Ovary (tissue), 9 donors: ENCODE results near the gene RHBG. TPM values are rescaled to one million over a fixed set of nuclear protein-coding genes. Genes with fewer than 3 reads are reported as not detected.

Experiments used
- DNase-seq, 5 donors: peaks; one replicate each; pipeline ENCODE4 v3.0.0-alpha.2; 2019 to 2020
- H3K27ac ChIP-seq, 2 donors: fragments of 200-600 bp; one replicate each; pipeline versions ENCODE4 v1.5.1 to v1.8.0; 2019 to 2022
- H3K27me3 ChIP-seq: fragments of 200-600 bp; one replicate; pipeline ENCODE4 v1.8.0; 2022
- H3K36me3 ChIP-seq: fragments of 200-600 bp; sonication (generic); one replicate; pipeline ENCODE4 v1.5.1; 2019
- H3K4me1 ChIP-seq: one replicate; pipeline ENCODE4 v1.8.1; 2013; ENCODE audit warnings: mild to moderate bottlenecking, moderate library complexity; ENCODE audit not compliant: insufficient read depth
- H3K4me3 ChIP-seq: fragments of 200-600 bp; sonication (generic); one replicate; pipeline ENCODE4 v1.5.1; 2017
- H3K9me3 ChIP-seq, 2 donors: fragments of 200-600 bp in 1 of 2; sonication (generic) in 1 of 2; one replicate each; pipeline versions ENCODE4 v1.5.1 to v1.8.1; 2013 to 2019; ENCODE audit warnings: mild to moderate bottlenecking in 1 of 2, moderate library complexity in 1 of 2
- CTCF ChIP-seq, 3 donors: fragments of 450-650 bp in 2 of 3; fragments of 200-600 bp in 1 of 3; IDR thresholded peaks; one replicate each; pipeline versions ENCODE4 v1.5.1 to v1.8.0; 2016 to 2022; ENCODE audit warnings: antibody characterized with exemption in 3 of 3, mild to moderate bottlenecking in 1 of 3
- EP300 ChIP-seq: sonication (generic); formaldehyde crosslinking; IDR thresholded peaks from one replicate; pipeline ENCODE4 v1.6.1; 2017; ENCODE audit warnings: antibody characterized with exemption
- POLR2A ChIP-seq: fragments of 450-650 bp; IDR thresholded peaks from one replicate; pipeline ENCODE4 v1.6.1; 2017; ENCODE audit warnings: antibody characterized with exemption, mild to moderate bottlenecking, moderate library complexity
- WGBS, 3 donors: extraction: QIAGEN DNeasy Blood & Tissue Kit in 1 of 3; methylation state at CpG; one replicate each; pipeline versions ENCODE4 v1.1.5 to v1.1.7; 2013 to 2017; 5-methylcytosine and 5-hydroxymethylcytosine counted together
- intact Hi-C, 4 donors: fragments of 100-400 bp; cut with DNase I; formaldehyde crosslinking; loops; one replicate each; pipeline versions ENCODE4 v1.11.0 to v1.15.1; 2022 to 2023
- polyA plus RNA-seq, 2 donors: library from polyadenylated mRNA; stranded (reverse); fragments of 200-250 nt in 1 of 2; fragments of 350-450 nt in 1 of 2; fragmentation: Illumina TruSeq in 1 of 2; extraction: RNeasy Lipid Tissue Mini Kit (QIAGEN cat#74804) in 1 of 2; gene quantifications; one replicate each; pipeline ENCODE4 v1.2.3, GENCODE V29; 2013 to 2014
- total RNA-seq, 7 donors: library from RNA; depleted of rRNA in 2 of 7; stranded (reverse); fragments of >200 nt in 2 of 7; fragmentation: NEBNext Ultra II Directional in 3 of 7; extraction: Animal tissue kit (Norgen Biotek cat#: 25700) in 3 of 7; gene quantifications; one replicate each; pipeline versions ENCODE4 v1.1.0 to v1.2.4, GENCODE V29; 2016 to 2023
- donor health status: DM: no; HTN: no; CAD: no; lungs with moderate emphysema.
- donor health status: DM: no; HTN: no; CAD: no.
- donor health status: Bipolar disorder and iron deficiency.
- donor health status: DM: yes; HTN: yes; CAD: no.
- donor health status: DM: no; HTN: no; CAD: no.
- donor health status: DM: yes; HTN: yes; CAD: no.

RHBG gene
- total and polyA plus RNA-seq, 9 donors, result 2.3 to 27.4 (median 13.6) TPM

- intact Hi-C loops, result loop anchor here in 1 of 4 donors (5.0 kb wide), 1 partner anchor 38 kb away; no protein-coding TSS in a partner anchor
- no peaks in the 10 kb centered on the region for H3K9me3 ChIP-seq
- no peak for DNase-seq
- H3K27me3 ChIP-seq, result no peaks in the 10 kb centered on the region
- no peak overlapping the region for H3K27ac ChIP-seq
- H3K4me3 ChIP-seq, result no peak overlapping the region
- H3K4me1 ChIP-seq, result no peaks in the 10 kb centered on the region
- 4 to 13% (median 7%) methylated on average over 7 of the region's 7 CpGs for WGBS, 3 donors
- no peaks in the 10 kb centered on the region for H3K36me3 ChIP-seq
- no peak for TF ChIP-seq CTCF (IDR thresholded peaks at IDR 0.05)
- TF ChIP-seq POLR2A, result no peak
- TF ChIP-seq EP300, result no peak
Observed at GRCh38 chr1:156430303-156430702, 61.3 kb downstream of the RHBG start.

- Histone ChIP-seq H3K27ac (no peak overlapping the region), H3K36me3 (no peaks in the 10 kb centered on the region), H3K4me1 (no peaks in the 10 kb centered on the region), H3K27me3 (no peaks in the 10 kb centered on the region), H3K9me3 (no peaks in the 10 kb centered on the region), H3K4me3 (no peak overlapping the region)
- 10 to 20% (median 12%) methylated on average over 3 of the region's 3 CpGs for WGBS, 3 donors
- DNase-seq, result no peak
- intact Hi-C loops, result loop anchor here in 1 of 4 donors (5.0 kb wide), 1 partner anchor 39 kb away; no protein-coding TSS in a partner anchor
- TF ChIP-seq EP300 (no peak), CTCF (IDR thresholded peaks at IDR 0.05) (no peak), POLR2A (no peak)
Observed at GRCh38 chr1:156430866-156431265, 61.9 kb downstream of the RHBG start.

GRCh38 chr1:156431366-156431765 is 62.4 kb downstream of the RHBG start:
- Histone ChIP-seq H3K27me3 (no peaks in the 10 kb centered on the region), H3K9me3 (no peaks in the 10 kb centered on the region), H3K27ac (no peak overlapping the region), H3K4me3 (no peak overlapping the region), H3K4me1 (peaks cover 3% of the 10 kb centered on the region), H3K36me3 (no peaks in the 10 kb centered on the region)
- intact Hi-C loops, result loop anchor here in 1 of 4 donors (5.0 kb wide), 1 partner anchor 39 kb away; no protein-coding TSS in a partner anchor
- 47 to 57% (median 53%) methylated on average over 4 of the region's 4 CpGs for WGBS, 3 donors
- DNase-seq, result no peak
- TF ChIP-seq EP300 (no peak), POLR2A (no peak), CTCF (IDR thresholded peaks at IDR 0.05) (no peak)

GRCh38 chr1:156431769-156432668 is 63.0 kb downstream of the RHBG start:
- 24 to 28% (median 24%) methylated on average over 12 of the region's 12 CpGs for WGBS, 3 donors
- Histone ChIP-seq H3K4me1 (peaks cover 4% of the 10 kb centered on the region), H3K36me3 (no peaks in the 10 kb centered on the region), H3K27me3 (no peaks in the 10 kb centered on the region), H3K4me3 (no peak overlapping the region), H3K9me3 (no peaks in the 10 kb centered on the region), H3K27ac (no peak overlapping the region)
- no peak for TF ChIP-seq EP300
- no peak for TF ChIP-seq CTCF (IDR thresholded peaks at IDR 0.05)
- TF ChIP-seq POLR2A, result no peak
- DNase-seq, result no peak
- intact Hi-C loops, result loop anchor here in 1 of 4 donors (5.0 kb wide), 1 partner anchor 40 kb away; no protein-coding TSS in a partner anchor
